EH (cell line): Measurements from ENCODE around the gene PIK3C2G.
A peak's percentile ranks its signal among the peaks of the same experiment; 100 is the strongest.

ENCODE experiments used
- DNase-seq: peaks from one replicate; pipeline ENCODE4 v3.0.0-alpha.2; 2015; ENCODE audit warnings: low read depth

The PIK3C2G gene

GRCh38 chr12:18419311-18419710 lies 158.0 kb downstream of the PIK3C2G start:
- DNase-seq = no peak

- DNase-seq = peak; percentile 45
Measured at GRCh38 chr12:18421867-18422266, 160.5 kb downstream of the PIK3C2G start.

- DNase-seq = peak; percentile 66
Measured at GRCh38 chr12:18422871-18423270, 161.6 kb downstream of the PIK3C2G start.

GRCh38 chr12:18424857-18425256 lies 163.5 kb downstream of the PIK3C2G start:
- no peak for DNase-seq

- DNase-seq = no peak
Measured at GRCh38 chr12:18427520-18427919, 166.2 kb downstream of the PIK3C2G start.

GRCh38 chr12:18428416-18428815 lies 167.1 kb downstream of the PIK3C2G start:
- DNase-seq = no peak

GRCh38 chr12:18429366-18429765 lies 168.0 kb downstream of the PIK3C2G start:
- no peak for DNase-seq

- peak; percentile 57 for DNase-seq
Measured at GRCh38 chr12:18430425-18431048, 169.2 kb downstream of the PIK3C2G start.

GRCh38 chr12:18431771-18432170 lies 170.5 kb downstream of the PIK3C2G start:
- no peak for DNase-seq

GRCh38 chr12:18432206-18432605 lies 170.9 kb downstream of the PIK3C2G start:
- no peak for DNase-seq

GRCh38 chr12:18436170-18436569 lies 174.9 kb downstream of the PIK3C2G start:
- no peak for DNase-seq

GRCh38 chr12:18439541-18439940 lies 178.2 kb downstream of the PIK3C2G start:
- DNase-seq = no peak

GRCh38 chr12:18443768-18444437 lies 182.6 kb downstream of the PIK3C2G start:
- DNase-seq = no peak

- no peak for DNase-seq
Measured at GRCh38 chr12:18446061-18446644, 184.8 kb downstream of the PIK3C2G start.

GRCh38 chr12:18454330-18454729 lies 193.0 kb downstream of the PIK3C2G start:
- DNase-seq = no peak

GRCh38 chr12:18456344-18456743 lies 195.0 kb downstream of the PIK3C2G start:
- DNase-seq = no peak

- no peak for DNase-seq
Measured at GRCh38 chr12:18457362-18457761, 196.0 kb downstream of the PIK3C2G start.

GRCh38 chr12:18461758-18462157 lies 200.4 kb downstream of the PIK3C2G start:
- DNase-seq = peak; percentile 34

GRCh38 chr12:18462442-18462841 lies 201.1 kb downstream of the PIK3C2G start:
- DNase-seq = peak; percentile 72

GRCh38 chr12:18467620-18468245 lies 206.4 kb downstream of the PIK3C2G start:
- no peak for DNase-seq

- peak; percentile 47 for DNase-seq
Measured at GRCh38 chr12:18468246-18469075, 207.1 kb downstream of the PIK3C2G start.

GRCh38 chr12:18470251-18470650 lies 208.9 kb downstream of the PIK3C2G start:
- DNase-seq = no peak
